Epithelial cell of esophagus (primary cell): ENCODE measurements around the gene FOXD3.

Experiments
- DNase-seq: peaks from one replicate; pipeline ENCODE4 v3.0.0; 2010; ENCODE audit warnings: low read depth
- H3K4me3 ChIP-seq: 2 replicates; pipeline ENCODE4 v1.5.1; 2011; ENCODE audit warnings: mild to moderate bottlenecking, low read length, control low read depth
- CTCF ChIP-seq: IDR thresholded peaks from 2 replicates; pipeline ENCODE4 v1.5.1; 2011; ENCODE audit warnings: low read depth, mild to moderate bottlenecking, low read length, control low read depth, inconsistent platforms; ENCODE audit not compliant: insufficient read depth; ENCODE audit errors: missing control alignments

Gene FOXD3

GRCh38 chr1:63281753-63282152, 40.6 kb upstream of the FOXD3 start:
- DNase-seq = no peak
- H3K4me3 ChIP-seq = no peak overlapping the region
- no peak for TF ChIP-seq CTCF

GRCh38 chr1:63289135-63289534, 33.2 kb upstream of the FOXD3 start:
- no peak overlapping the region for H3K4me3 ChIP-seq
- no peak for DNase-seq
- no peak for TF ChIP-seq CTCF

- no peak for TF ChIP-seq CTCF
- DNase-seq = no peak
- H3K4me3 ChIP-seq = no peak overlapping the region
Measured at GRCh38 chr1:63294803-63295594, 27.4 kb upstream of the FOXD3 start.

GRCh38 chr1:63304410-63304809, 18.0 kb upstream of the FOXD3 start:
- no peak for DNase-seq
- TF ChIP-seq CTCF = no peak

GRCh38 chr1:63305043-63305442, 17.3 kb upstream of the FOXD3 start:
- no peak for TF ChIP-seq CTCF
- DNase-seq = no peak
- H3K4me3 ChIP-seq = no peak overlapping the region

More at GRCh38 chr1:63304410-63304809, 18.0 kb upstream of the FOXD3 start:
- H3K4me3 ChIP-seq = no peak overlapping the region

- DNase-seq = no peak
- TF ChIP-seq CTCF = no peak
- H3K4me3 ChIP-seq = no peak overlapping the region
Measured at GRCh38 chr1:63307196-63307794, 15.1 kb upstream of the FOXD3 start.
